Memory B cell (primary cell): ENCODE data around the gene AKR1C2.
"Not testable (repeated sequence)": the region's sequence is repeated elsewhere in the genome, so short reads cannot be mapped to it uniquely, and the experiment has no call there.

Experiments used
- ATAC-seq: fragments of 150-1000 bp; cut with Tn5 transposase; 2 replicates; pipeline ENCODE4 v1.10.0; 2021; ENCODE audit warnings: low read depth, mild to moderate bottlenecking, moderate library complexity
- DNase-seq, 2 donors: peaks; one replicate each; pipeline ENCODE4 v3.0.0; 2022; ENCODE audit warnings: low spot score in 2 of 2
- H3K27ac Mint-ChIP-seq: one replicate; pipeline ENCODE4 v1.8.0; 2022; ENCODE audit warnings: mild to moderate bottlenecking, moderate library complexity, mixed read lengths
- H3K27me3 Mint-ChIP-seq: one replicate; pipeline ENCODE4 v1.8.0; 2022; ENCODE audit warnings: mixed read lengths
- H3K36me3 Mint-ChIP-seq: one replicate; pipeline ENCODE4 v1.8.0; 2022; ENCODE audit warnings: mild to moderate bottlenecking, mixed read lengths
- H3K4me1 Mint-ChIP-seq: one replicate; pipeline ENCODE4 v1.8.0; 2022; ENCODE audit warnings: mixed read lengths
- H3K4me3 Mint-ChIP-seq: one replicate; pipeline ENCODE4 v1.8.0; 2022; ENCODE audit warnings: mild to moderate bottlenecking, moderate library complexity, mixed read lengths
- H3K9me3 Mint-ChIP-seq: one replicate; pipeline ENCODE4 v1.8.0; 2022; ENCODE audit warnings: mixed read lengths

AKR1C2 gene

DNA sequence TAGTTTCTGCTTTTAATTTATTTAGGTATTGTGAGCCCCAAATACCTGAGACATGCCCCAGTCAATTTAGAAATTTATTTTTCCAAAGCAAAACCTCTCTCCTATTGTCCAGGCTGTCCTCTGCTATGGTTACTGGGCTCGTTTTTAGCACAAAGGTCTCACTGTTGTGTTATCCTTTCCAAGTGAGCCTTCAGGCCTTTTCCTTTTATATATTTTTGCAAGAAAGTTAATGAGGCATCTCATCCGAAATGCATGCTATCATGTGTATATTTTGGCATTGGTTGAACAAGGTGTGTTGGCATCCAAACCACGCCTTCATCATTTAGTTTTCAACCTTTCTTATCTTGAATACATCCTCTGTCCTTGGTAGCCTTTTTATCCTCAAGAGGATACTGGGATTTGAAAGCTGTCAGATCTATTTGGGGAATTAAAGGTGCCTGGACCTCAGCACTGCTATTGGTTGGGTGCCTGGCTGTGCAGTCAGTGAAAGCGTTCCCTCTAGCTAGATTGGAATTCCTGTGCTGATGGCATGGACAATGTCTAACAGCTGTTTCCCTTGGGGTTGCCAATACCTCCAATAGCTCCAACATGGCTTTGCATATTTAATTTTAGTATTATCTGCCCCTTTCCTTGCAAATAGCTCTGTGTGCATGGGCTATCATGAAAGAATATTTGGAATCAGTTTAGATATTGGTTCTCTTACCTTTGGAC lies 10.7 kb upstream of the AKR1C2 start:
- not testable (repeated sequence) for H3K4me1 Mint-ChIP-seq, H3K27ac Mint-ChIP-seq, H3K9me3 Mint-ChIP-seq, H3K4me3 Mint-ChIP-seq, H3K27me3 Mint-ChIP-seq, DNase-seq, H3K36me3 Mint-ChIP-seq, ATAC-seq

DNA sequence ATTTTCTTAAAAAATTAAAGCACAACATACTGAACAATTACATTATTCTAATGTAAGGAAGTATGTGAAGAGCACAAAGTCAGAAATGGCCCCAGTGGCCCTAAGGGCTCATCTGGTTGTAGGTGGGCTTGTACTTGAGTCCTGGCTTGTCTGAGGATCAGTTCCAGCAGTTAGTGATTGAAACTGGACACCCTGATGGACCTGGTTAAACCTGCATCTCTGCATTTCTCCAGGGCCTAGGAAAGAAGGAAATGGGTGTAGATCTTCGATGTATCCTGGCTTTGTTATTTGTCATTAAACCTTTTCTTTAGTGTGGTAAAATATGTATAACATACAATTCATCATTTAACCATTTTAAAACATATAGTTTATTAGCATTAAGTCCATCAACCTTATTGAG lies 9.7 kb upstream of the AKR1C2 start:
- ATAC-seq (no peak), DNase-seq (no peak)
- Mint-ChIP-seq H3K27me3 (no peaks in the 10 kb centered on the region), H3K27ac (no peak overlapping the region), H3K4me1 (no peaks in the 10 kb centered on the region), H3K36me3 (no peaks in the 10 kb centered on the region), H3K9me3 (peaks cover 1% of the 10 kb centered on the region), H3K4me3 (no peak overlapping the region)

DNA sequence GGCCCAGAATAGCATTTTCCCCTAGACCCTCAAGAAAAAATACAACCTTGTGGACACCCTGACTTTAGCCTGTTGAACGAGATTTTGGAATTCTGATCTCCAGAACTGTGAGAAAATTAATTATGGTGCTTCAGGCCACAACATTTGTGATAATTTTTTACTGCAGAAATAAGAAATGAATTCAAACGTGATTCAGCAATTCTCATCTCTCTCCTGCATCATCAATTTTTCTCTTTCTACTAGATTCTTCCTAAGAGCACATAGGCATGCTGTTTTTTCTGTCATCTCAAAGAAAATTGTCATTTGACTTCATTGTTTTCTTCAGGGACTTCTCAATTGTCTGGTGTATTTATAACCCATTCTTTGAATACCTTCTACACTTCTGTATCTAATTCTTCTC lies 8.9 kb upstream of the AKR1C2 start:
- no peaks in the 10 kb centered on the region for H3K27me3 Mint-ChIP-seq
- no peak overlapping the region for H3K27ac Mint-ChIP-seq
- no peaks in the 10 kb centered on the region for H3K4me1 Mint-ChIP-seq
- DNase-seq (no peak), ATAC-seq (no peak)
- H3K9me3 Mint-ChIP-seq, result peaks cover 1% of the 10 kb centered on the region
- H3K36me3 Mint-ChIP-seq, result no peaks in the 10 kb centered on the region
- no peak overlapping the region for H3K4me3 Mint-ChIP-seq

DNA sequence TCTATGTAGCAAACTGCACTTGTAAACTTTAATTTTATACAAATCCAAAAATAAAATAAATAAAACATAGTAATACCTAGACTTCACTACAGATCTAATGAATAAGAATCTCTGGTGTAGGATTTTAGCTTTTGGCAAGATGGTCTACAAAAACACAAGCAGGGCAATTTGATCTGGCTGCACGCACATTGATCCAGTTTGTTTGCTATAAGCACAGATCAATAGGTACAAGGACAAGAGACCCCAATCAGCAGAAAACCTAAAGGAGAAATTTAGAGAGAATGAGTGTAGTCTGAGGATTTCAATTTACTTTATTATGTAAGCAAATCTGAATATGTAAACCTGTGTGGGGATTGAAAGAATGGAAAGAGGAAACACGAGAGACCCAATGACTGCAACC lies 7.7 kb upstream of the AKR1C2 start:
- H3K9me3 Mint-ChIP-seq, H3K27me3 Mint-ChIP-seq, ATAC-seq, H3K27ac Mint-ChIP-seq, H3K4me1 Mint-ChIP-seq, H3K4me3 Mint-ChIP-seq, H3K36me3 Mint-ChIP-seq, DNase-seq: not testable (repeated sequence)

- not testable (repeated sequence) for ATAC-seq, H3K4me1 Mint-ChIP-seq, H3K4me3 Mint-ChIP-seq, H3K27me3 Mint-ChIP-seq, H3K36me3 Mint-ChIP-seq, H3K9me3 Mint-ChIP-seq, DNase-seq, H3K27ac Mint-ChIP-seq
Measured at GRCh38 chr10:5010043-5010442, 6.4 kb upstream of the AKR1C2 start.

DNA sequence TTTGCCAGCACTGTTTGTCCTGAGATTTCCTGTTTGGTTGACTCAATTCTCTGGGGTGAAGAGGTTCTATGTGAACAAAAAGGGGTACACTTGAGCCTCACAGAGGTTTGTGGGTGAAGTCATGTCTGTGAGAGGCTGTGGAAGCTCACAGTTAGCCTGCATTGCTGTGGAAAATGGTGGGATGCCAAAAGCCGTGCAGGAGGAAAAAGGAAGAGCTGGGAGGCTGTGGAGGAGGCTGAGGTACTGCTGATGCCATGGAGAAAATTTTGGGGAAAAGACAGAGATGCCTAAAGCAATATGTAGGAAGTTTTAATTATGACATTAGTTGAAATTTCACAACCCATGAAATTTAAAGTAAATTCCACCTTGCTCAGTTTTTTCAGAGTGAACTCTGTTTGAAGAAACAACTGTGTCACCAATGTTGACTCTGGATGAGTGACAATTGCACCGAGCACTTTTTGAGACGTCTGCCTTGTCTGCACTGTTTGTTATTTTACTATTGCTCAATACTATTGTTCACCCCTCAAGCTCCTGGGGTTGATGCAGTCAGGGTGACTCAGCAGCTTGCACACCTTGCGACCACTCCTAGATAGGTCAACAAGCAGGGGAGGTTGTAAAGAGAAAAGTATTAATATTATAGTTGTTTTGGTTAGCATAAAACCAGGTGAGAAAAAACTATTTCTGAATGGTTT lies 5.3 kb upstream of the AKR1C2 start:
- not testable (repeated sequence) for ATAC-seq, H3K9me3 Mint-ChIP-seq, H3K36me3 Mint-ChIP-seq

GRCh38 chr10:5004501-5004900 lies 844 bp upstream of the AKR1C2 start:
- not testable (repeated sequence) for H3K9me3 Mint-ChIP-seq, H3K36me3 Mint-ChIP-seq, H3K27me3 Mint-ChIP-seq, H3K4me1 Mint-ChIP-seq, ATAC-seq, H3K4me3 Mint-ChIP-seq, H3K27ac Mint-ChIP-seq, DNase-seq

More for the DNA sequence above, 5.3 kb upstream of the AKR1C2 start:
- not testable (repeated sequence) for H3K4me3 Mint-ChIP-seq, H3K27me3 Mint-ChIP-seq, H3K4me1 Mint-ChIP-seq, DNase-seq, H3K27ac Mint-ChIP-seq

DNA sequence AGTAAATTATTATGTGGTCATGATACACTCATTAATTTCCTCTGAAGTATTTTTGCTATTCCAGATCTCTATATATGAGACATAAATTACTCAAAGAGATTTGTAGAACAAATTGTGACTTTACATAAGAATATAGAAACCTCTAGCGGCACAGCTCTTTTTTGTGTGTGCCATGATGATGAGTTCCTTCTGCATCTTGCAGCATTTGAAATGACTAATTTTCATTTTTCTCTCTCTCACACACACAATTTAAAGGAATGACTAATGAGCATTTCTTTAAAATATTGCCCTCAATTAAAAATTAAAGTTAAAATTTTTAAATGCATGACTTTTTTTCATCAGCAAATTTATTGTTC lies 351 bp upstream of the AKR1C2 start:
- not testable (repeated sequence) for H3K27ac Mint-ChIP-seq, H3K4me1 Mint-ChIP-seq, H3K9me3 Mint-ChIP-seq, DNase-seq, ATAC-seq, H3K4me3 Mint-ChIP-seq, H3K27me3 Mint-ChIP-seq, H3K36me3 Mint-ChIP-seq

- Mint-ChIP-seq H3K27ac (no peak overlapping the region), H3K4me1 (no peaks in the 10 kb centered on the region), H3K36me3 (no peaks in the 10 kb centered on the region), H3K4me3 (no peak overlapping the region), H3K9me3 (peaks cover 1% of the 10 kb centered on the region), H3K27me3 (no peaks in the 10 kb centered on the region)
- ATAC-seq, result no peak
- no peak for DNase-seq
Measured at GRCh38 chr10:5002013-5002727, 1.5 kb downstream of the AKR1C2 start.

DNA sequence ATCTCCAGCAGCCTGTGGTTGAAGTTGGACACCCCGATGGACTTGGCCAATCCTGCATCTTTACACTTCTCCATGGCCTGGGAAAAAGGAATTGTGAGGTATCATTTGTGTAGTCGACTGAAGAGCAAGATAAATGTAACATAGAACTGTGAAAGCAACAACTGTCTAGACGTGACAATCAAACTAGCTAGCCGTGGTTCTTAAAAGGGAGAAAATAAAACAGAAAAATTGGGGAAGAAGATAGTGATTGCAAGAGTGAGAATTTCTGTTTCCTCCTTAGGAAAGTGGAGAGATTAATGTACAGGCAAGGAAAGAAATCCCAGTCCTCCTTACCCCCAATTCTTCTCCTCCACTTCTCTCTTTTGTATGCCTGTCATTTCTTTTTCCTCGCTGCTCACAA lies 5.0 kb downstream of the AKR1C2 start:
- ATAC-seq, result no peak
- Mint-ChIP-seq H3K4me1 (no peaks in the 10 kb centered on the region), H3K27me3 (no peaks in the 10 kb centered on the region), H3K9me3 (no peaks in the 10 kb centered on the region), H3K36me3 (no peaks in the 10 kb centered on the region), H3K27ac (no peak overlapping the region), H3K4me3 (no peak overlapping the region)
- no peak for DNase-seq

- H3K36me3 Mint-ChIP-seq, H3K4me3 Mint-ChIP-seq, DNase-seq, H3K27me3 Mint-ChIP-seq, H3K9me3 Mint-ChIP-seq, H3K27ac Mint-ChIP-seq, ATAC-seq, H3K4me1 Mint-ChIP-seq: not testable (repeated sequence)
Measured at GRCh38 chr10:4994260-4994659, 9.4 kb downstream of the AKR1C2 start.

GRCh38 chr10:4992564-4992963 lies 11.1 kb downstream of the AKR1C2 start:
- not testable (repeated sequence) for H3K4me1 Mint-ChIP-seq, H3K9me3 Mint-ChIP-seq, H3K36me3 Mint-ChIP-seq, H3K4me3 Mint-ChIP-seq, H3K27me3 Mint-ChIP-seq, ATAC-seq, H3K27ac Mint-ChIP-seq, DNase-seq

DNA sequence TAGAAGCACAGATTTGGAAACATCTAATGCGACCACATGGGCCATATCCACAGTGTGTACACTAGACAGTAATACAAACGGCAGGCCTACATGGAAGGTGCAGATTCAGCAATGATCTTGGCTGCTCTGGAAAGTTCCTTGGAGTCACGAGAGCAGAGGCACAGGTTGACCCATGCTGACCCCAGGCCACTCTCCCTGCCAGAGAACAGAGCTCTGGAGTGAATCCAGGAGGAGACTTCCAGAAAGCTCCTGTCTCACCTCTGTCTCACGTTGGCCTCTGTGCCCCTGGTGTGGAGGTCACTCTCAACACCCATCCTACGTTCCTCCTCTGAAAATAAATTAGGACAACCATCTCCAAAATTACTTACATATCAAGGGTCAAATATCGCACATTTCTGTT lies 12.2 kb downstream of the AKR1C2 start:
- H3K27ac Mint-ChIP-seq, H3K4me1 Mint-ChIP-seq, H3K36me3 Mint-ChIP-seq, H3K4me3 Mint-ChIP-seq, H3K9me3 Mint-ChIP-seq, H3K27me3 Mint-ChIP-seq, ATAC-seq, DNase-seq: not testable (repeated sequence)

DNA sequence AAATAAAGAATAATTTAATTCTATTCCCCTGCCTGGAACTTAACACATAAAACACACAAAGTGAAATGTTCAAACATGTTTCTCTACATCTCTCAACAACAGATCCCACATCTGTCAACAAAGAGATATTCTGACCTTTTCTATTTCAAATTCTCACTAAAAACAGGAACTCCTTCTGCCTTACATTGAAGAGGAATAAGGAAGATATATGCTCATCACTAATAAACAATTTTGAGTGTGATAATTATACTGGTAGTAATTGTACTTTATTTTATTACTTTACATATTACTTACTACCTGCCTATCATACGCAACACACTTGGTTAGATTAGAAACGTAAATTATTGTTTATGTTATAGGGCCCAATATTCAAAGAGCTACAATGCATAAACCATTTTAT lies 13.4 kb downstream of the AKR1C2 start:
- no peak overlapping the region for H3K27ac Mint-ChIP-seq
- no peak overlapping the region for H3K4me3 Mint-ChIP-seq
- DNase-seq (no peak), ATAC-seq (no peak)
- H3K27me3 Mint-ChIP-seq, result no peaks in the 10 kb centered on the region
- no peaks in the 10 kb centered on the region for H3K36me3 Mint-ChIP-seq
- no peaks in the 10 kb centered on the region for H3K4me1 Mint-ChIP-seq
- no peaks in the 10 kb centered on the region for H3K9me3 Mint-ChIP-seq
